HG03521 (cell line): ENCODE results near the gene ZFR.

Experiments used
- ATAC-seq: cut with Tn5 transposase; IDR thresholded peaks from one replicate; pipeline ENCODE4 v1.9.1; 2021; ENCODE audit warnings: mild to moderate bottlenecking, moderate library complexity; ENCODE audit not compliant: unreplicated experiment

Gene ZFR

DNA sequence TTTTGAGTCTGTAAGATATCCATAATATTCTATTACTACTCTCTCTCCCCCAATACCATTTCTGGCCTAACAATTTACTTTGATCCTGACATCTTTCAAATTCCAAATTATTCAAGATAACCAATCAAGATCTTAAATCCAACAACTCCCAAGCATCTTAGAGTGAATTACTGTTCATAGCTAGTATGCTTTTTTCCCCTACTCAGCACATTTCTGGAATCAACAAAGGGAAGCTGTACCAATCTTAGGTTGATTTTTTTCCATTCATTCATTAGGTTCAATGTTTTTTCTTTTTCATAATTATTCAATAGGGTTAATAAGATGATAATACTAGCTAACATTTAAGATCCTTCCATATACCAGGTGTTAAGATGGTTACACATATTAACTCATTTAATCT lies 81.5 kb downstream of the ZFR start:
- no peak for ATAC-seq

DNA sequence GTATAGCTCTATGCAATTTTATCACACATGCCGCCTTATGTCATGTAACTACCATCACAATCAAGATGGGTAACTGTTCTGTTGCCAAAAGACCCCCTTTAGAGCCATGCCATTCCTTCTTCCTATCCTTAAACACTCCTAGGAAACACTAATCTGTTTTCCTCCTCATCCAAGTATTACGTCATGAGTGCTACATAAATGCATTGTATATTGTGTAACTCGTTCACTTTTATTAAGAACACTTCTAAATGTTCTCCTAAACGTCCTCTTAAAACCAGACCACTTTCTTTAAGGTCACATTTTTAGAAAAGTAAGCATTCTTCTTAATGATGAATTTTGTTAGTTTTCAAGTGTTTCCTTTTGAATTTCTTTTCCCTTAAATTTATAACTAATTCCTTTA lies 82.0 kb downstream of the ZFR start:
- ATAC-seq, result no peak

DNA sequence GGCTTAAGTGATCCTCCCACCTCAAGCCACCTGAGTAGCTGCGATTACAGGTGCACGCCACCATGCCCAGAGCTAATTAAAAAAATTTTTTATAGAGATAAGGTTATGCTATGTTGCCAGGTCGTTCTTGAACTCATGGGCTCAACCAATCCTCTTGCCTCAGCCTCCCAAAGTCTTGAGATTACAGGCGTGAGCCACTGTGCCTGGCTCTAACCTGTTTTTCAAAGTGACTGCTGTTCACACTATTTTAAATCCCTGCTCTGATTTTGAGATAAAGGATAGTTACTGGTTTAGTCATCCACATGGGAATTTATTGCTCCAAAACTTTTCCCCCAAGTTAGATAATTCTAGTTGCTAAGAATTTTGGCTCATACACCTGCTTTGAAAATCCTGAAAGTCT lies 83.6 kb downstream of the ZFR start:
- no peak for ATAC-seq

GRCh38 chr5:32358611-32359010 lies 85.9 kb downstream of the ZFR start:
- ATAC-seq, result no peak

- ATAC-seq, result no peak
Observed at GRCh38 chr5:32357658-32358057, 86.9 kb downstream of the ZFR start.

GRCh38 chr5:32355686-32356085 lies 88.9 kb downstream of the ZFR start:
- ATAC-seq, result no peak

DNA sequence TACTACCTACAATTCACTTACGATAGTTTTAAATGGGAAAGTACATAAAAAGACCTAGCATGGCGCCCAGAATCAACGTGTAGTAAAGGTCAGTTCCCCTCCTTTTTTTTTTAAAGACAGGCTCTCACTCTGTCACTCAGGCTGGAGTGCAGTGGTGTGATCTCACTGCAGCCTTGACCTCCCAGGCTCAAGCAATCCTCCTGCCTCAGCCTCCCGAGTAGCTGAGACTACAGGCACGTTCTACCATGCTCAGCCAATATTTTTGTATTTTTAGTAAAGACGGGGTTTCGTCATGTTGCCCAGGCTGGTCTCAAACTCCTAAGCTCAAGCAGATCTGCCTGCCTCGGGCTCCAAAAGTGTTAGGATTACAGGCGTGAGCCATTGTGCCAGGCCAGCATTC lies 91.1 kb downstream of the ZFR start:
- ATAC-seq, result no peak

GRCh38 chr5:32352685-32353084 lies 91.9 kb downstream of the ZFR start:
- ATAC-seq, result no peak

DNA sequence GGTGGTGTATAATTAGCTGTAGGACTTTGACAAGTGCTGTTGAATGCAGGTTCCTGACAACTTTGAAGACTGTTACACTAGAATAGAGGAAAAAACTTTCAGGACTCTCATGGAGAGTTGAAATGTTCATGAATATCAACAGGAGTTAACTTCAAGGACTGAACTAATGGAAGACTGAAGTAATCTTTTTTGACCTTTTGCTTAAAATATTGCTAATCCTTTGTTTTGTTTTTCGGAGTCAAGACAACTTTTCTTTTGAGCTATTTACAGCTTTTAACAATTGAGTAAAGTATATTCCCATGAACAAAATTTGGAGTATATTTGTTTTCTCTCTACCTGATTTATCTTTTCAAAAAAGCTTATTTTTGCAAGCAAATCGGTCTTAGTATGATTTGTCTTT lies 97.7 kb downstream of the ZFR start:
- ATAC-seq, result no peak

GRCh38 chr5:32343058-32343672 lies 101.4 kb downstream of the ZFR start:
- ATAC-seq, result no peak

DNA sequence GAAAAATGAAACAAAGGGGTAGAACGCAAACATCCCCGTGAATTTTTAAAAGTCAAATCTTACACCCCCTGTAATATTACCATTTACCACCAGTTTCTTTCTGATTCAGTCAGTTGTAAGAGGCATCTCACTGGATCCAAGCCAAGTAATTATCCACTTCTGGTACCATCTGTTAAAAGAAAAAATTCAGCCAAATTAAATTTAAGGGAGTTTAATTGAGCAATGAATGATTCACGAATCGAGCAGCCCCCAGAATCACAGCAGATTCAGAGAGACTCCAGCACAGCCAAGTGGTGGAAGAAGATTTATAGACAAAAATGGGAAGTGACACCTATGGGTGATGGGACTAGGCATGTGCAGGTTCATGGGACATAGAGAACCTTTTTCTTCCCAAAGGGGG lies 101.9 kb downstream of the ZFR start:
- ATAC-seq, result no peak

DNA sequence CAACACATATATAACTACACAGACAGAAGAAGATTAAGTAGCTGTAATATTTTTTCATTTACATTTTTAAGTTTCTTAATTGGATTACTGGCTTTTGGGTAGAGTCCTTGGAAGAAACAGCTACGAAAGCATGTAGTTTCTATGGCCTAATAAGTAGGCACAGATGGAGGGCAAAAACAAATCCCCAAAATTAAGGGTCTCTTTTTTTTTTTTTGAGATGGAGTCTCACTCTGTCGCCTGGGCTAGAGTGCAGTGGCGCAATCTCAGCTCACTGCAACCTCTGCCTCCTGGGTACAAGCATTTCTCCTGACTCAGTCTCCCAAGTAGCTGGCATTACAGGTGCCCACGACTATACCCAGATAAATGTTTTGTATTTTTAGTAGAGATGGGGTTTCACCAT lies 104.7 kb downstream of the ZFR start:
- ATAC-seq, result no peak

GRCh38 chr5:32339198-32339597 lies 105.3 kb downstream of the ZFR start:
- ATAC-seq, result no peak

GRCh38 chr5:32332966-32333365 lies 111.6 kb downstream of the ZFR start:
- ATAC-seq, result no peak

DNA sequence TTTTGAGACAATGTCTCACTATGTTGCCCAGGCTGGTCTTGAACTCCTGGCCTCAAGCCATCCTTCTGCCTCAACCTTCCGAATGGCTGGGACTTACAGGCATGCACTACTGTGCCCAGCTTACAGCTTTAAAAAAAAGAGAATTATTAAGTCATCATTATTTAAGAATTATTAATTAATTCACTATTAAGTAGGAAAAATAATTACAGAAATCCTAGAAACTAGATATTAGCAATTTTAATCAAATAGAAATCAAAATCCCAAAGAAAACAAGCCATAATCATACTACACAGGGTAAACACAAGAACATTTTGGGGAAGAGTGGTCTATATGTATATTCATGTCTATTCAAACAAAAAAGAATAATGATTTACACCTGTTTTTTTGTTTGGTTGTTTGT lies 112.2 kb downstream of the ZFR start:
- ATAC-seq, result no peak

DNA sequence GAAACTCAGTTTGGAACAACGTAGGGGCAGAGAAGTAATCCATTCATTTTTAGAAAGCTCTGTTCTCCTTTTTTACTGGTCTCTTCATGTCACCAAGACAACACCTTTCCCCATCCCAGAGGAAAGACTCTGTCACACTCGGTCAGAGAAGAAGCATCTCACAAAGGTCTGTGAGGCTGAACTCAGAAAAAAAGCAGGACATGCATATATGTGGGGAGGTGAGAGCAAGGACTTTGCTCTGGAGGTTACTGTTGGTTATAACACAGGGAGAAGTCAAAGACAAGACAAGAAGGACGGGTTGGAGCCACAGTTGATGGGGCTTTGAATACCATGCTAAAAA lies 112.6 kb downstream of the ZFR start:
- ATAC-seq, result no peak

DNA sequence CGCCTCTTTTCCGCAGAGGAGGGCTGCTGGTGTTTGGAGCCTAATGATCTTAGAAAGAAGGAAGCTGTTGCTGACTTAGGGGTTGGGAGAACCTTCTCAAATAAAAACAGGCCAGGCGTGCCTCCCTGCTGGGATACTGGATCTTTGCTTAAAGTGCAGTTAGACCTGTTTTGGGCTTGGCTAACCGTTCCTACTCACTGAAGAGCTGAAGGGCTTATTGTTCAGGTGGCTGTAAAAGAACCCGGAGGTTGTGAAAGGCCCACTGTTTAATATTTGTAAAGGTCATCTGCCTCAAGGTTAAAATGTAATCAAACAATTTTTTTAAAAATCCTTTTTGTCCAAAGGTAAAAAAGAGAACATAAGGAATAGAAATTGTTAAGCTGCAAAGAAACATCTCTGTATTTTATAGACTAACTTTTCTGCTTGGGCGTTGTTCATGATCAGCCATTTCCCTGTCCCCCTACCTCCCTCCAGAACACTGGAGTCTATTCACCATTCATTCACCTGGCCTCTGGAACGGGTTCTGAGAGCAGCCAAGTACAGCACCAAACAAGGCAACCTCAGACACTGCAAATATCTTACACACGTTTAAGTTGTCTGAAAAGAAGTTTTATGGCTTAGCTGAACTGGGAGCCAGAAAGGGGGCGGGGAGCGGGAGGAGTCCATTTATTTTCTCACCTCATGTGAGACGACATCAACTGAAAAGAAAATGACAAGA lies 113.2 kb downstream of the ZFR start:
- ATAC-seq, result no peak

DNA sequence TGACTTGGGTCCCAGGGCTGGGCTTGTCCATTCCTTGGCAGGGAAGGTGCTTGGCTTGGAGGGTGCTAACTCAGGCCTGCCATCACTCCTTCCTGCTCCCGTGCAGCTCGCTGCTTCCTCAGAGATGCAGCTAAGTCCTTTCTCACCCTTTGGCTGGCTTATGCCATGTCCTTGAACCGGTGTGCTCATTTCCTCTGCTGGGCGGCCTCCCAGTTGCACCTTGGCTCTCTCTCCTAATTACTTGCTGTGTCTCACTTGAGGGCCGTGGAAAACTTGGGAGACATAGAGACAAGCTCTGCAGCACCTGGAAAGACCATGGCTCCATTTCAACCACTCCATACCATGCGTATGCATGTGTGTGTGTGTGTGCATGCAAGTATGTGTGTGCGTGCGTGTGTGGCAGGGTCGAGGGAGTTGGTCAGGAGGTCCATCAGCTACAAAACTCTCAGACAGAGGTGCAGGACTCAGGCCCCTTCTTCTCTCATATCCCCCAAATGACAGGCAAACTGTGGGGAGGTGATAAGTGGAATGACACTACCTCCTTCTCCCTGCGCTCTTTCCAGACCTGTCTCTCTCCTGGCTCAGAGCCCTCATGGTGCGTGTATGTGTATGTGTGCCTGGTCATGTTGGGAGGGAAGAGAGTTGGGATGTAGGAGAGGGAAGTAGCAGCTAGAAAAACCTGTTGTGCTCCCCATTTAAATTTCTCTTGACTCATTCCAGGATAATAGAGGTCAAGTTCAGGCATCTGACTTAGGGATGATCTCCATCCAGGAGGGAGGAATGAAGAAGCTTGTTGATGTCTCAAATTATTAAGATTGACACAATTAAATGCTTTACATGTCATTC lies 114.2 kb downstream of the ZFR start:
- ATAC-seq, result no peak

GRCh38 chr5:32329395-32329834 lies 115.1 kb downstream of the ZFR start:
- peak; percentile 54 for ATAC-seq

GRCh38 chr5:32326216-32326772 lies 118.2 kb downstream of the ZFR start:
- no peak for ATAC-seq

DNA sequence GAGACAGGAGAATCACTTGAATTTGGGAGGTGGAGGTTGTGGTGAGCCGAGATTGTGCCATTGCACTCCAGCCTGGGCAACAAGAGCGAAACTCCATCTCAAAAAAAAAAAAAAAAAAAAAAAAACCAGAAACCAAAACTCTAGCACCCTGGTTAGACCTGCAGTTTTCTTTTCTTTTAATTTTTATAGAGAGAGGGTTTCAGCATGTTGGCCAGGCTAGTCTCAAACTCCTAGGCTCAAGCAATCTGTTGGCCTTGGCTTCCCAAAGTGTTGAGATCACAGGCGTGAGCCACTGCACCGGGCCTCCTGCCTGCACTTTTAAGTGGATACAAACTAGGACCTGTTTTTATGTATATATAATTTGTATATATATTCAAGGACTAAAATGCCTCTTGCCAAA lies 118.9 kb downstream of the ZFR start:
- no peak for ATAC-seq

DNA sequence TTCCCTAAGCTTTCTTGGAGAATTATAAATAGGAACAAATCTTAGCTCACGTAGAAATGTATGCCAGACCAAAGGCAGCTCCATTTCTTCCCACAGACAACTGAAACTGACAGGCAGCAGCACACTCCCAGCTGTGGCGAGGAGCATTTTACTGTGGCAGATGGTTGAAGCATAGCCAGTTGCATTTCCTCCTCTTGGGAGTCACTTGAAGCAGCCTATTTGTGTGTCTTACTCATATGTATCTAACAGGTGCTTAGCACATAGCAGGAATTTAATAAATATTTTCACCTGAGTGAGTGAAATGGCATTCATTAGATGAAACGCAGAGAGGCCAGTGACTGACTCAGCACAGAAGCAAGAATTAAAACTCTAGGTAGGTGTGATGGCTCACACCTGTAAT lies 119.5 kb downstream of the ZFR start:
- ATAC-seq, result no peak
